HT1080 (cell line): ENCODE results near the gene TAF15. TPM values are rescaled to one million over a fixed set of nuclear protein-coding genes. Genes with fewer than 3 reads are reported as not detected.

Source experiments
- small RNA-seq: library from RNA; depleted of rRNA; stranded (forward); fragments of <200 nt; gene quantifications from one replicate; pipeline ENCODE3, GENCODE V24; 2014
- total RNA-seq: library from RNA; depleted of rRNA; stranded (reverse); fragments of >200 nt; shearing (Covaris generic); gene quantifications from 2 replicates; pipeline ENCODE4 v1.2.3, GENCODE V29; 2014; rRNA removed

The TAF15 gene
- total RNA-seq, 1 experiment from 2014 or later = 41.3 TPM

Small RNA genes lying within 50 kb of the gene (small RNA-seq; reads per million reads assigned to genes)
- 406 reads per million, percentile 98 among the genes with 10 or more reads in this experiment for gene RF00100

Other genes starting within 250 kb of the TAF15 start
- not detected in 2 replicates for gene SLFN14, start 248.7 kb upstream of the TAF15 start, total RNA-seq
- 8.8 and 9.9 TPM in 2 replicates for gene PEX12, start 230.9 kb upstream of the TAF15 start, total RNA-seq
- gene AP2B1, start 222.2 kb upstream of the TAF15 start, total RNA-seq = 66.7 and 130 TPM in 2 replicates
- gene RASL10B, start 77.8 kb upstream of the TAF15 start, total RNA-seq = 6.8 and 7.6 TPM in 2 replicates
- 0.05 TPM in 1 of 2 replicates, not detected in the other for gene GAS2L2, start 56.2 kb upstream of the TAF15 start, total RNA-seq
- gene C17orf50, start 48.6 kb upstream of the TAF15 start, total RNA-seq = not detected in 2 replicates
- gene MMP28, start 13.8 kb upstream of the TAF15 start, total RNA-seq = 0.13 and 0.18 TPM in 2 replicates
- gene HEATR9, start 59.4 kb downstream of the TAF15 start, total RNA-seq = not detected in 2 replicates
- not detected in 2 replicates for gene CCL5, start 70.9 kb downstream of the TAF15 start, total RNA-seq
- 3.2 and 5.1 TPM in 2 replicates for gene RDM1, start 121.3 kb downstream of the TAF15 start, total RNA-seq
- gene LYZL6, start 134.2 kb downstream of the TAF15 start, total RNA-seq = not detected in 2 replicates
- gene CCL16, start 172.0 kb downstream of the TAF15 start, total RNA-seq = not detected in 2 replicates
- gene CCL14, start 177.2 kb downstream of the TAF15 start, total RNA-seq = not detected in 2 replicates
- gene CCL15, start 192.1 kb downstream of the TAF15 start, total RNA-seq = not detected in 2 replicates
- not detected in 2 replicates for gene CCL23, start 208.5 kb downstream of the TAF15 start, total RNA-seq